Transverse colon (tissue), 4 donors: ENCODE data around the gene ASCL5. TPM values are rescaled to one million over a fixed set of nuclear protein-coding genes. Genes with fewer than 3 reads are reported as not detected.

ENCODE experiments used
- DNase-seq: peaks from one replicate; pipeline ENCODE4 v3.0.0-alpha.2; 2019
- H3K27ac ChIP-seq, 4 donors: fragments of 200-600 bp; sonication (generic); 2 replicates each; pipeline ENCODE4 v1.5.1; 2016 to 2018; ENCODE audit warnings: inconsistent platforms in 4 of 4
- H3K27me3 ChIP-seq: fragments of 200-600 bp; sonication (generic); 2 replicates; pipeline ENCODE4 v1.5.1; 2017; ENCODE audit warnings: inconsistent platforms
- H3K36me3 ChIP-seq, 4 donors: fragments of 200-600 bp; sonication (generic); 2 replicates each; pipeline ENCODE4 v1.5.1; 2017 to 2019; ENCODE audit warnings: inconsistent platforms in 4 of 4
- H3K4me1 ChIP-seq, 4 donors: fragments of 200-600 bp; sonication (generic); 2 replicates each; pipeline ENCODE4 v1.5.1; 2017 to 2020; ENCODE audit warnings: inconsistent platforms in 4 of 4
- H3K4me3 ChIP-seq, 4 donors: fragments of 200-600 bp; sonication (generic); 1 replicate in 1 of 4; 2 replicates in 3 of 4; pipeline versions ENCODE4 v1.5.1 to v1.6.1; 2017 to 2019; ENCODE audit warnings: inconsistent platforms in 4 of 4
- H3K9me3 ChIP-seq, 2 donors: fragments of 200-600 bp; sonication (generic); 2 replicates each; pipeline ENCODE4 v1.5.1; 2017 to 2019; ENCODE audit warnings: inconsistent platforms in 2 of 2
- EP300 ChIP-seq: sonication (generic); formaldehyde crosslinking; IDR thresholded peaks from one replicate; pipeline ENCODE4 v1.6.1; 2017; ENCODE audit warnings: antibody characterized with exemption, low read depth
- POLR2A ChIP-seq: fragments of 450-650 bp; IDR thresholded peaks from one replicate; pipeline ENCODE4 v1.6.1; 2016; ENCODE audit warnings: antibody characterized with exemption, mild to moderate bottlenecking, moderate library complexity
- POLR2AphosphoS5 ChIP-seq, 3 donors: sonication (generic); formaldehyde crosslinking; IDR thresholded peaks; one replicate each; pipeline ENCODE4 v1.6.1; 2016; ENCODE audit warnings: antibody characterized with exemption in 3 of 3
- WGBS, 2 donors: methylation state at CpG; one replicate each; pipeline ENCODE4 v1.1.5; 2018; ENCODE audit warnings: low coverage in 1 of 2; 5-methylcytosine and 5-hydroxymethylcytosine counted together
- in situ Hi-C, 4 donors: fragments of 200-750 bp; cut with MboI; loops; one replicate each; pipeline versions ENCODE4 v1.15.0 to v1.15.1; 2017; ENCODE audit warnings: low sequenced_read_pairs in 3 of 4, low pct_ligation_motif_present in 1 of 4, low pct_unique_long_range_greater_than_20kb in 1 of 4
- intact Hi-C: fragments of 100-400 bp; cut with DNase I; formaldehyde crosslinking; loops from one replicate; pipeline ENCODE4 v1.15.1; 2023; ENCODE audit warnings: low total_unique reads
- total RNA-seq, 4 donors: library from RNA; depleted of rRNA; stranded (reverse); fragments of >200 nt; gene quantifications; one replicate each; pipeline ENCODE4 v1.1.0, GENCODE V29; 2016
- TF ChIP-seq, protein P1 (sequence below), 5 experiments: fragments of 200-600 bp in 3 of 5; fragments of 450-650 bp in 2 of 5; sonication (generic) in 3 of 5; IDR thresholded peaks; 1 replicate in 2 of 5; 2 replicates in 3 of 5; pipeline ENCODE4 v1.5.1; 2016 to 2017; ENCODE audit warnings: antibody characterized with exemption in 5 of 5, inconsistent platforms in 3 of 5, mild to moderate bottlenecking in 2 of 5, moderate library complexity in 1 of 5

ASCL5 gene
- total RNA-seq, 4 donors from 2014 or later = not detected

DNA sequence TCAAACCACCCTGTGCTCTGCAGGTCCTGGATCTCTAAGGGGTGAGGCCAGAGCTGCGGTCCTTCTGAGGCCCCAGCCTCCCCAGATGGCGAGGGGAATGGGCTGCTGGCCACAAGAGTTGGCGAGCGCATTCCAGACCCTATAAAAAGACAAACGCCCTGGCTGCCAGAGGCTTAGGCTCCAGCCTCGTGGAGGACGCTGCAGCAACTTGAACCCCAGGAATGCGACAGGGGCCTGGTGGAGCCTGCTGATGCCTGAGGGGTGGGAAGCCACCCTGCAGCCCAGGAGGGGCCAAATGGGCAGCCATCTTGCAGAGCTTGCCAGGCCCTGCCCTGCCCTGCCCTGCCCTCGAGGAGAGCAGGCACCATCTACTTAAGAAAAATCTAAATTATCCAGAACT, 23.3 kb downstream of the ASCL5 start:
- intact Hi-C loops (no loop called here), in situ Hi-C loops (loop anchor here in 1 of 4 donors (25.0 kb wide), 1 partner anchor 116 kb away; no protein-coding TSS in a partner anchor)
- DNase-seq = no peak
- Histone ChIP-seq H3K27ac (no peak overlapping the region), H3K4me3 (no peak overlapping the region), H3K4me1 (no peaks in the 10 kb centered on the region), H3K9me3 (no peaks in the 10 kb centered on the region), H3K36me3 (no peaks in the 10 kb centered on the region), H3K27me3 (no peaks in the 10 kb centered on the region)
- 76% methylated on average over 9 of the region's 9 CpGs; no CpG with 5 or more reads in 1 of the 2 donors for WGBS, 2 donors
- TF ChIP-seq, protein P1, sequence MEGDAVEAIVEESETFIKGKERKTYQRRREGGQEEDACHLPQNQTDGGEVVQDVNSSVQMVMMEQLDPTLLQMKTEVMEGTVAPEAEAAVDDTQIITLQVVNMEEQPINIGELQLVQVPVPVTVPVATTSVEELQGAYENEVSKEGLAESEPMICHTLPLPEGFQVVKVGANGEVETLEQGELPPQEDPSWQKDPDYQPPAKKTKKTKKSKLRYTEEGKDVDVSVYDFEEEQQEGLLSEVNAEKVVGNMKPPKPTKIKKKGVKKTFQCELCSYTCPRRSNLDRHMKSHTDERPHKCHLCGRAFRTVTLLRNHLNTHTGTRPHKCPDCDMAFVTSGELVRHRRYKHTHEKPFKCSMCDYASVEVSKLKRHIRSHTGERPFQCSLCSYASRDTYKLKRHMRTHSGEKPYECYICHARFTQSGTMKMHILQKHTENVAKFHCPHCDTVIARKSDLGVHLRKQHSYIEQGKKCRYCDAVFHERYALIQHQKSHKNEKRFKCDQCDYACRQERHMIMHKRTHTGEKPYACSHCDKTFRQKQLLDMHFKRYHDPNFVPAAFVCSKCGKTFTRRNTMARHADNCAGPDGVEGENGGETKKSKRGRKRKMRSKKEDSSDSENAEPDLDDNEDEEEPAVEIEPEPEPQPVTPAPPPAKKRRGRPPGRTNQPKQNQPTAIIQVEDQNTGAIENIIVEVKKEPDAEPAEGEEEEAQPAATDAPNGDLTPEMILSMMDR (IDR thresholded peaks at IDR 0.05) = no peak
- no peak for TF ChIP-seq EP300
- TF ChIP-seq POLR2AphosphoS5 (IDR thresholded peaks at IDR 0.05) = no peak
- TF ChIP-seq POLR2A = no peak

DNA sequence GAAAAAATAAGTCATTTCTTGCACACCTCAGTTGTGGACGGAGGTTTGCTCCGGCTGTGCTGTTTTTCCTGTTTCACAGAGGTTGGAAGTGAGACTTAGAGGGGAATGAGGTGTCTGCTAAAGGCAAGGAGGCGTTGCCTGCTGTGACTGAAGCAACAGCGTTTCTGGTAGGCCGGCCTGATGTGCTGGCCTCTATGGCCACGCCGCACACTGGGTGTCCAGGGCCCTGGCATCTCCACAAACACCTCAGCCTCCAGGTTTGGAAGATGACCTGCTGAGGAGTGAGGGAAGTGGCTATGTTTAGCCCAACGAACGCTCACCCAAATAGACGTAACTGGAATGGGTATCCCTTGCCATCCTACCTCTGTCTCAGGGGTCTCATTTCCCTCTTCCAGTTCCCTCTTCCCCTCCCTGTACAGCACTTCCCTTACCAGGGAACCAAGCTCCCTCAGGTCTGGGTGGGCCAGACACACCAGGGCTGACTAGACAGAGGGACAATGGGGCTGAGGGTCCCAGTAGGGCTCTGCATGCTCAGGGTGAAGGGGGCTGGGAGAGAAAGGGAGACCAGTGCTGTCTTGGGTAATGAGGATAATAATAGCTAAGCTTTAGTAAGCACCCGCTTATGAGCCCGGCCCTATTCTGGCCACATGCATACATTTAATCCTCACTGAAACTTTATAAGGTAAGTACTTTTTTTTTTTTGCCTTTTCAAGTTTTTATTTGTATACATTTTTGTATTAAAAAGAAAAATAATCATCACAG, 26.6 kb downstream of the ASCL5 start:
- Histone ChIP-seq H3K27ac (no peak overlapping the region), H3K27me3 (no peaks in the 10 kb centered on the region), H3K36me3 (no peaks in the 10 kb centered on the region), H3K9me3 (no peaks in the 10 kb centered on the region), H3K4me1 (no peaks in the 10 kb centered on the region), H3K4me3 (no peak overlapping the region)
- TF ChIP-seq POLR2A = no peak
- TF ChIP-seq POLR2AphosphoS5 (IDR thresholded peaks at IDR 0.05) = no peak
- TF ChIP-seq, protein P1 (IDR thresholded peaks at IDR 0.05) = no peak
- no peak for TF ChIP-seq EP300
- intact Hi-C loops = no loop called here
- in situ Hi-C loops = loop anchor here in 1 of 4 donors (25.0 kb wide), 1 partner anchor 113 kb away; no protein-coding TSS in a partner anchor
- DNase-seq = no peak
- 87 to 90% methylated on average over 2 to 12 of the region's 12 CpGs for WGBS, 2 donors

DNA sequence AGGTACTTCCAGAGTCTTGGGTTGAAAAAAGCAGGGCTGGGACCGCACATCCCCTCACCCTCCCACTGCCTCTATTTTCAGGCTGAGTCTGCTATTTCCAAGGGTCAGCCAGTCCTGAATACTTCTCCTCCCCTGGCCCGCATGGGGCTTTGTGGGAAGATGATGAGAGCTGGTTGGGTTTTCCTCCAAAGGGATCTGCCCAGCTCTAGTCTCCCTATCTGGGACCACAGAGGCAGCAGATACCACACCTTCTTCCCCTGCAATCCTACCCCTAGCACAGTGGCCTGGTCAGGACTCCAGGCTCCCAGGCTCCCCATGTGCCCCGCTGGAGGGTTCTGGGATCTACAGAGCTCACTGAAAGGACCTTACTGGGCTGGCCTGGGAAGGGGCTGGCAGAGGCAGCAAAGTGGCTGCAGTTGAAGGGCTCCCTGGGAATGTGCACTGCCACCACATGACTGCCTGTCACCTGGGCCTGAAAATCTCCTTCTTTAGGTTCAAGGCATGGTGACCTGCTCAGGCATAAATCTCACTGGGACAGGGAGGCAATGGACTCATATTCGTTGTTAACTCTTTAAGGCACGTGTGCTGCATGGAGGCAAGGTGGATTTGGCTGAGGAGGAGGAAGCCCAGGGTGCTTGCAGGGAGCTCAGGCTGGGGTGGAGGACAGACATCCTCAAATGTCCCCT, 27.8 kb downstream of the ASCL5 start:
- intact Hi-C loops = no loop called here
- no peaks in the 10 kb centered on the region for H3K4me1 ChIP-seq
- in situ Hi-C loops = no loop called here
- DNase-seq = no peak
- H3K36me3 ChIP-seq = no peaks in the 10 kb centered on the region
- no peaks in the 10 kb centered on the region for H3K9me3 ChIP-seq
- H3K27me3 ChIP-seq = no peaks in the 10 kb centered on the region
- 78% methylated on average over 5 of the region's 5 CpGs; no CpG with 5 or more reads in 1 of the 2 donors for WGBS, 2 donors
- no peak overlapping the region for H3K27ac ChIP-seq
- TF ChIP-seq, protein P1 (IDR thresholded peaks at IDR 0.05) = no peak
- TF ChIP-seq EP300 (no peak), POLR2AphosphoS5 (IDR thresholded peaks at IDR 0.05) (no peak), POLR2A (no peak)
- H3K4me3 ChIP-seq = no peak overlapping the region

DNA sequence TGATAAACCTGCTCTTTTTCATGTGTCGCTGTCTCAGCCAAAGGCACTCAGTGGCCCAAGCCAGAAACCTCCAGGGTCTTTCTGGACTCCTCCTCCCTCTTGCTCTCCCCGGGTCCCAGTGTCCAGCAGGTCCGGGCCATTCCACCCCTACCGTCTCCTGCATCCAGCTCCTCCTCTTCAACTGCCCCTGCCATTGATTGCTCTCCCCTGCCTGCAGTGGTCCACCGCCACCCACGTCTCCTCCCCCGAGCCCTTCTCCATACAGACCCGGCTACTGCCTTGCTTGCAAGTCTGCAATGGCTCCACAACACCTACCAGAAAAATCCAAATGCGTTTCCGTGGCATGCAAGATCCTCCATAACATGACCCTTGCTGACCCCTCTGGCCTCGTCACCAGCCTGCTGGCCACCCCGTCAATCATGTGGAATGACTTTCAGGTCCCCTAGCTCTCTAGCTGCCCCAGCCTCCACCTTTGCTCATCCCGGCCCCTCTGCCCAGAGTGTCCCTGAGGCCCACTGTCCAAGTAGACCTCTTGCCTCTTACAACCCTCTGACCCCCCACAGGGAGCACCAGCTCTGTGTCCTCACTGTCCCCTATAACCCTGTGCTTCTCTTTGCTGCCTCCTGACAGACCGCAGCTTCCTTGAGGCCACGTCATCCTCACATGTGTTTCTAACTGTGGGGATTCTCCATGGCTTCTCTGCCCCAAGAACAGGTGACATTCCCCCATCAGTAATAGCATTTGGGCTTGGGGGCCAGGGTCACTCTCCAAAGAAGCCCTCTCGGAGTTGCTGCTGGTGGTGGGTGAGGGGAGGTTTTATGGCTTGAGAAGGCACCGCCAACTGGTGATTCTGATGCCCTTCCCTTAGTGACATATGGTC, 29.8 kb downstream of the ASCL5 start:
- Histone ChIP-seq H3K9me3 (no peaks in the 10 kb centered on the region), H3K36me3 (no peaks in the 10 kb centered on the region), H3K27ac (no peak overlapping the region), H3K4me3 (no peak overlapping the region), H3K27me3 (no peaks in the 10 kb centered on the region), H3K4me1 (no peaks in the 10 kb centered on the region)
- WGBS, 2 donors = 78 to 90% methylated on average over 12 to 17 of the region's 17 CpGs
- intact Hi-C loops (no loop called here), in situ Hi-C loops (no loop called here)
- TF ChIP-seq POLR2A (no peak), EP300 (no peak), POLR2AphosphoS5 (IDR thresholded peaks at IDR 0.05) (no peak)
- TF ChIP-seq, protein P1 (IDR thresholded peaks at IDR 0.05) = no peak
- no peak for DNase-seq
